ENCODE measurements around the gene ZSCAN30. TPM values are rescaled to one million over a fixed set of nuclear protein-coding genes. Genes with fewer than 3 reads are reported as not detected.
A peak's percentile ranks its signal among the peaks of the same experiment; 100 is the strongest.

The ZSCAN30 gene
- total RNA-seq, 2 experiments from 2014 or later = 24.2 to 25.4 TPM

GRCh38 chr18:35247412-35248249 is 42.4 kb downstream of the ZSCAN30 start:
- no peak overlapping the region for H3K27ac Mint-ChIP-seq
- DNase-seq (no peak), ATAC-seq (no peak)
- ChIA-PET POLR2A (no interaction called here), CTCF (no interaction called here)
- H3K4me3 Mint-ChIP-seq = no peak overlapping the region
- H3K9me3 Mint-ChIP-seq (ENCODE audit: low read depth) = peaks cover 36% of the 10 kb centered on the region
- peaks cover 23% of the 10 kb centered on the region for H3K4me1 Mint-ChIP-seq
- H3K36me3 Mint-ChIP-seq (ENCODE audit: low read depth) = peaks cover 91% of the 10 kb centered on the region
- H3K27me3 Mint-ChIP-seq = no peaks in the 10 kb centered on the region
- intact Hi-C loops (cut with DNase I, micrococcal nuclease) = loop anchor here in 1 of 2 experiments (10.0 kb wide), 2 partner anchors 247 to 727 kb away; partner anchors contain the start of genes INO80C and RMP24

- Mint-ChIP-seq H3K4me3 (no peak overlapping the region), H3K36me3 (ENCODE audit: low read depth) (peaks cover 86% of the 10 kb centered on the region), H3K9me3 (ENCODE audit: low read depth) (peaks cover 29% of the 10 kb centered on the region), H3K4me1 (peaks cover 28% of the 10 kb centered on the region), H3K27me3 (no peaks in the 10 kb centered on the region), H3K27ac (no peak overlapping the region)
- intact Hi-C loops (cut with DNase I, micrococcal nuclease) = loop anchor here in 1 of 2 experiments (10.0 kb wide), 2 partner anchors 248 to 728 kb away; partner anchors contain the start of genes INO80C and RMP24
- ATAC-seq (no peak), DNase-seq (no peak)
- CTCF ChIA-PET = interaction anchor here (0.6 kb wide), 1 partner anchor 54 kb away, joined by 3 read pairs; no protein-coding TSS in a partner anchor
- POLR2A ChIA-PET = no interaction called here
Measured at GRCh38 chr18:35246831-35247230, 43.2 kb downstream of the ZSCAN30 start.

- DNase-seq = no peak
- intact Hi-C loops (cut with DNase I, micrococcal nuclease) = loop anchor here in 1 of 2 experiments (10.0 kb wide), 2 partner anchors 249 to 729 kb away; partner anchors contain the start of genes INO80C and RMP24
- no peak for ATAC-seq
- Mint-ChIP-seq H3K36me3 (ENCODE audit: low read depth) (peaks cover 76% of the 10 kb centered on the region), H3K27me3 (no peaks in the 10 kb centered on the region), H3K4me1 (peaks cover 28% of the 10 kb centered on the region), H3K4me3 (no peak overlapping the region), H3K27ac (no peak overlapping the region), H3K9me3 (ENCODE audit: low read depth) (peaks cover 26% of the 10 kb centered on the region)
- ChIA-PET POLR2A (interaction anchor here (0.7 kb wide), 2 partner anchors 150 to 906 kb away, joined by 3 read pairs; no protein-coding TSS in a partner anchor), CTCF (interaction anchor here (0.6 to 1.6 kb wide), 4 partner anchors 20 to 167 kb away, joined by 3 to 6 read pairs (median 4); no protein-coding TSS in a partner anchor)
Measured at GRCh38 chr18:35245719-35246317, 44.2 kb downstream of the ZSCAN30 start.

- CTCF ChIA-PET = interaction anchor here (0.6 to 1.2 kb wide), 2 partner anchors 21 to 93 kb away, joined by 3 to 4 read pairs; no protein-coding TSS in a partner anchor
- H3K27ac Mint-ChIP-seq = peak overlapping the region; percentile 21
- no peak for DNase-seq
- intact Hi-C loops (cut with DNase I, micrococcal nuclease) = loop anchor here (5.0 to 10.0 kb wide), 5 partner anchors 217 to 730 kb away; partner anchors contain the start of genes INO80C (in 1 of the 2) and RMP24 (in 1 of the 2)
- peaks cover 65% of the 10 kb centered on the region for H3K36me3 Mint-ChIP-seq (ENCODE audit: low read depth)
- ATAC-seq = no peak
- POLR2A ChIA-PET = no interaction called here
- H3K9me3 Mint-ChIP-seq (ENCODE audit: low read depth) = peaks cover 22% of the 10 kb centered on the region
- no peak overlapping the region for H3K4me3 Mint-ChIP-seq
- peaks cover 28% of the 10 kb centered on the region for H3K4me1 Mint-ChIP-seq
- H3K27me3 Mint-ChIP-seq = no peaks in the 10 kb centered on the region
Measured at GRCh38 chr18:35244671-35245070, 45.4 kb downstream of the ZSCAN30 start.

- Mint-ChIP-seq H3K4me3 (no peak overlapping the region), H3K27me3 (no peaks in the 10 kb centered on the region), H3K27ac (peak overlapping the region; percentile 11), H3K9me3 (ENCODE audit: low read depth) (peaks cover 22% of the 10 kb centered on the region), H3K4me1 (peaks cover 31% of the 10 kb centered on the region), H3K36me3 (ENCODE audit: low read depth) (peaks cover 51% of the 10 kb centered on the region)
- ATAC-seq = no peak
- intact Hi-C loops (cut with DNase I, micrococcal nuclease) = loop anchor here (5.0 to 10.0 kb wide), 5 partner anchors 215 to 732 kb away; partner anchors contain the start of genes INO80C (in 1 of the 2) and RMP24 (in 1 of the 2)
- DNase-seq = no peak
- ChIA-PET CTCF (interaction anchor here (0.6 kb wide), 1 partner anchor 157 kb away, joined by 3 read pairs; no protein-coding TSS in a partner anchor), POLR2A (no interaction called here)
Measured at GRCh38 chr18:35242426-35242825, 47.6 kb downstream of the ZSCAN30 start.

- Mint-ChIP-seq H3K27me3 (no peaks in the 10 kb centered on the region), H3K9me3 (ENCODE audit: low read depth) (peaks cover 22% of the 10 kb centered on the region), H3K4me1 (peaks cover 31% of the 10 kb centered on the region), H3K27ac (peak overlapping the region; percentile 97), H3K4me3 (peak overlapping the region; percentile 97), H3K36me3 (ENCODE audit: low read depth) (peaks cover 41% of the 10 kb centered on the region)
- POLR2A ChIA-PET = interaction anchor here (1.0 to 1.9 kb wide), 2 partner anchors 25 to 103 kb away, joined by 3 to 5 read pairs; partner anchors contain the start of gene ZNF24
- intact Hi-C loops (cut with DNase I, micrococcal nuclease) = loop anchor here (1.0 to 10.0 kb wide), 14 partner anchors 25 to 733 kb away; partner anchors contain the start of genes RMP24 (in 2 of the 2), ZNF24 (in 2 of the 2), ZSCAN30 (in 2 of the 2) and GALNT1 (in 1 of the 2)
- ATAC-seq (no peak), DNase-seq (no peak)
- CTCF ChIA-PET = interaction anchor here (2.0 kb wide), 1 partner anchor 10 kb away, joined by 13 read pairs; no protein-coding TSS in a partner anchor
Measured at GRCh38 chr18:35241448-35241804, 48.6 kb downstream of the ZSCAN30 start.

- intact Hi-C loops (cut with DNase I, micrococcal nuclease) = loop anchor here (1.0 to 10.0 kb wide), 20 partner anchors 10 to 888 kb away; partner anchors contain the start of genes INO80C (in 2 of the 2), RMP24 (in 2 of the 2), ZNF24 (in 2 of the 2) and ZSCAN30 (in 2 of the 2)
- ATAC-seq (peak; percentile 98), DNase-seq (peak; percentile 98)
- peak within 1 kb of the TSS; percentile 97 for H3K27ac Mint-ChIP-seq
- H3K9me3 Mint-ChIP-seq (ENCODE audit: low read depth) = peaks cover 20% of the 10 kb centered on the region
- ChIA-PET CTCF (interaction anchor here (0.7 to 2.0 kb wide), 5 partner anchors 10 to 166 kb away, joined by 3 to 13 read pairs (median 3); no protein-coding TSS in a partner anchor), POLR2A (interaction anchor here (0.6 to 1.9 kb wide), 6 partner anchors 16 to 198 kb away, joined by 3 to 6 read pairs (median 4); partner anchors contain the start of gene ZNF24)
- no peaks in the 10 kb centered on the region for H3K27me3 Mint-ChIP-seq
- H3K36me3 Mint-ChIP-seq (ENCODE audit: low read depth) = peaks cover 35% of the 10 kb centered on the region
- peaks cover 31% of the 10 kb centered on the region for H3K4me1 Mint-ChIP-seq
- peak within 1 kb of the TSS; percentile 97 for H3K4me3 Mint-ChIP-seq
Measured at GRCh38 chr18:35240664-35241447, 49.2 kb downstream of the ZSCAN30 start, which contains the start of gene ZNF397. Gene ZNF397 (plus strand): TSS chr18:35241034. CDS start chr18:35242471, 1,437 bp downstream.

GRCh38 chr18:35239314-35239713 is 50.7 kb downstream of the ZSCAN30 start:
- Mint-ChIP-seq H3K27ac (no peak overlapping the region), H3K4me3 (no peak overlapping the region), H3K27me3 (no peaks in the 10 kb centered on the region), H3K36me3 (ENCODE audit: low read depth) (peaks cover 20% of the 10 kb centered on the region), H3K9me3 (ENCODE audit: low read depth) (peaks cover 8% of the 10 kb centered on the region), H3K4me1 (peaks cover 23% of the 10 kb centered on the region)
- DNase-seq (no peak), ATAC-seq (no peak)
- intact Hi-C loops (cut with DNase I, micrococcal nuclease) = no loop called here
- ChIA-PET POLR2A (interaction anchor here (1.4 to 1.9 kb wide), 2 partner anchors 27 to 197 kb away, joined by 5 to 6 read pairs; no protein-coding TSS in a partner anchor), CTCF (interaction anchor here (0.6 to 2.0 kb wide), 4 partner anchors 8 to 165 kb away, joined by 3 to 13 read pairs (median 4); no protein-coding TSS in a partner anchor)

- no peak for DNase-seq
- H3K4me3 Mint-ChIP-seq = no peak overlapping the region
- H3K27ac Mint-ChIP-seq = no peak overlapping the region
- CTCF ChIA-PET = interaction anchor here (0.7 kb wide), 1 partner anchor 26 kb away, joined by 3 read pairs; no protein-coding TSS in a partner anchor
- intact Hi-C loops (cut with DNase I, micrococcal nuclease) = no loop called here
- POLR2A ChIA-PET = interaction anchor here (0.8 kb wide), 1 partner anchor 380 kb away, joined by 4 read pairs; no protein-coding TSS in a partner anchor
- H3K4me1 Mint-ChIP-seq = peaks cover 4% of the 10 kb centered on the region
- no peaks in the 10 kb centered on the region for H3K27me3 Mint-ChIP-seq
- H3K9me3 Mint-ChIP-seq (ENCODE audit: low read depth) = no peaks in the 10 kb centered on the region
- ATAC-seq = no peak
- H3K36me3 Mint-ChIP-seq (ENCODE audit: low read depth) = no peaks in the 10 kb centered on the region
Measured at GRCh38 chr18:35236571-35237363, 53.3 kb downstream of the ZSCAN30 start.

Measured in activated CD4-positive, alpha-beta T cell treated with anti-CD3 and anti-CD28 coated beads for 36 hours (primary cell).